ENCODE data around the gene NLRP12.
"Not testable (repeated sequence)": the region's sequence is repeated elsewhere in the genome, so short reads cannot be mapped to it uniquely, and the experiment has no call there.

Gene NLRP12

GRCh38 chr19:53840241-53840640, 16.1 kb upstream of the NLRP12 start:
- DNase-seq (ENCODE audit: low spot score), result not testable (repeated sequence)

GRCh38 chr19:53838446-53838845, 14.3 kb upstream of the NLRP12 start:
- DNase-seq (ENCODE audit: low spot score), result not testable (repeated sequence)

GRCh38 chr19:53832861-53833260, 8.7 kb upstream of the NLRP12 start:
- not testable (repeated sequence) for DNase-seq (ENCODE audit: low spot score)

- no peak for DNase-seq (ENCODE audit: low spot score)
These were observed 4.4 kb upstream of the NLRP12 start for GRCh38 chr19:53828531-53828930.

- DNase-seq (ENCODE audit: low spot score), result no peak
These were observed 2.8 kb upstream of the NLRP12 start for GRCh38 chr19:53826876-53827275.

GRCh38 chr19:53823380-53824120, 564 bp downstream of the NLRP12 start:
- no peak for DNase-seq (ENCODE audit: low spot score)

- DNase-seq (ENCODE audit: low spot score), result no peak
These were observed 4.3 kb downstream of the NLRP12 start for GRCh38 chr19:53819861-53820260.

GRCh38 chr19:53818756-53819155, 5.4 kb downstream of the NLRP12 start:
- DNase-seq (ENCODE audit: low spot score), result no peak

- DNase-seq (ENCODE audit: low spot score), result no peak
These were observed 10.1 kb downstream of the NLRP12 start for GRCh38 chr19:53813996-53814395.

GRCh38 chr19:53812335-53812734, 11.8 kb downstream of the NLRP12 start:
- no peak for DNase-seq (ENCODE audit: low spot score)

- DNase-seq (ENCODE audit: low spot score), result no peak
These were observed 13.2 kb downstream of the NLRP12 start for GRCh38 chr19:53810891-53811290.

- DNase-seq (ENCODE audit: low spot score), result no peak
These were observed 13.9 kb downstream of the NLRP12 start for GRCh38 chr19:53810187-53810546.

- DNase-seq (ENCODE audit: low spot score), result no peak
These were observed 14.5 kb downstream of the NLRP12 start for GRCh38 chr19:53809518-53810186.

- DNase-seq (ENCODE audit: low spot score), result no peak
These were observed 15.4 kb downstream of the NLRP12 start for GRCh38 chr19:53808710-53809125.

GRCh38 chr19:53801257-53801656, 22.9 kb downstream of the NLRP12 start:
- DNase-seq (ENCODE audit: low spot score), result no peak

GRCh38 chr19:53795019-53795418, 29.1 kb downstream of the NLRP12 start:
- no peak for DNase-seq (ENCODE audit: low spot score)

- peak; percentile 75 for DNase-seq (ENCODE audit: low spot score)
These were observed 31.2 kb downstream of the NLRP12 start for GRCh38 chr19:53792721-53793433.

GRCh38 chr19:53789708-53790678, 34.1 kb downstream of the NLRP12 start:
- no peak for DNase-seq (ENCODE audit: low spot score)

- no peak for DNase-seq (ENCODE audit: low spot score)
These were observed 36.8 kb downstream of the NLRP12 start for GRCh38 chr19:53787266-53787665.

- no peak for DNase-seq (ENCODE audit: low spot score)
These were observed 37.4 kb downstream of the NLRP12 start for GRCh38 chr19:53786744-53787143.

- DNase-seq (ENCODE audit: low spot score), result no peak
These were observed 38.8 kb downstream of the NLRP12 start for GRCh38 chr19:53785196-53785889.

All from CD4-positive, alpha-beta T cell treated with Interleukin-2 at 100 ng/mL for 4 hours (primary cell).